IMR-90 (cell line): ENCODE data around the gene YJU2. TPM values are rescaled to one million over a fixed set of nuclear protein-coding genes. Genes with fewer than 3 reads are reported as not detected.

Source experiments
- ATAC-seq: fragments of 200-7000 bp; cut with Tn5 transposase; 2 replicates; pipeline ENCODE4 v1.9.1; 2020; ENCODE audit warnings: low read depth, mild to moderate bottlenecking, moderate library complexity
- BruUV-seq: library from RNA; stranded (reverse); fragments of 400-500 nt; replicated peaks from 2 replicates; lab custom pipeline; 2021; lab: Mats Ljungman, UMichigan
- CTCF ChIA-PET: fragments of 300-600 bp; formaldehyde crosslinking; extraction: SDS; loops from one replicate; lab custom pipeline; 2021; ENCODE audit warnings: antibody characterized with exemption; lab: Yijun Ruan, JAX
- POLR2A ChIA-PET: fragments of 300-600 bp; sonication (Branson Sonifier 250); formaldehyde crosslinking; loops from one replicate; lab custom pipeline; 2022; ENCODE audit warnings: antibody characterized with exemption; ENCODE audit not compliant: unreplicated experiment; lab: Charles Lee
- DNase-seq: peaks from one replicate; pipeline ENCODE4 v3.0.0; 2013
- H2AFZ ChIP-seq: replicated peaks from 2 replicates; pipeline ENCODE3; 2013; ENCODE audit warnings: low read length, mild to moderate bottlenecking; ENCODE audit not compliant: poor library complexity
- H2AK5ac ChIP-seq: 2 replicates; pipeline ENCODE4 v1.6.1; 2013; ENCODE audit warnings: low read depth, low read length, inconsistent platforms
- H2AK9ac ChIP-seq: replicated peaks from 2 replicates; pipeline ENCODE3; 2013; ENCODE audit warnings: mild to moderate bottlenecking, low read depth, low read length, moderate library complexity; ENCODE audit not compliant: poor library complexity
- H2BK120ac ChIP-seq: 2 replicates; pipeline ENCODE4 v1.6.1; 2013; ENCODE audit warnings: low read depth, low read length, inconsistent platforms
- H2BK15ac ChIP-seq: 3 replicates; pipeline ENCODE4 v1.6.1; 2013; ENCODE audit warnings: low read depth, low read length, inconsistent platforms
- H2BK20ac ChIP-seq: 2 replicates; pipeline ENCODE4 v1.6.1; 2013; ENCODE audit warnings: low read depth, mild to moderate bottlenecking, inconsistent platforms, low read length, moderate library complexity
- H2BK5ac ChIP-seq: 2 replicates; pipeline ENCODE4 v1.6.1; 2013; ENCODE audit warnings: mild to moderate bottlenecking, low read depth, low read length, inconsistent platforms; ENCODE audit not compliant: poor library complexity, severe bottlenecking
- H3K14ac ChIP-seq: replicated peaks from 2 replicates; pipeline ENCODE4 v1.6.1; 2013; ENCODE audit warnings: low read depth, low read length, inconsistent platforms
- H3K18ac ChIP-seq: 2 replicates; pipeline ENCODE4 v1.6.1; 2013; ENCODE audit warnings: low read depth, low read length, control low read depth
- H3K23ac ChIP-seq: 2 replicates; pipeline ENCODE4 v1.6.1; 2013; ENCODE audit warnings: low read depth, low read length, inconsistent platforms
- H3K27ac ChIP-seq: 2 replicates; pipeline ENCODE4 v1.5.1; 2013; ENCODE audit warnings: mild to moderate bottlenecking, control low read depth, low read length; ENCODE audit not compliant: insufficient read depth
- H3K27me3 ChIP-seq: 2 replicates; pipeline ENCODE4 v1.6.1; 2013; ENCODE audit warnings: low read length; ENCODE audit not compliant: control insufficient read depth, insufficient read depth
- H3K36me3 ChIP-seq: 2 replicates; pipeline ENCODE4 v1.6.1; 2013; ENCODE audit warnings: low read length, mixed read lengths; ENCODE audit not compliant: control insufficient read depth, insufficient read depth
- H3K4ac ChIP-seq: 2 replicates; pipeline ENCODE4 v1.6.1; 2013; ENCODE audit warnings: low read depth, low read length, inconsistent platforms
- H3K4me1 ChIP-seq: 2 replicates; pipeline ENCODE4 v1.6.1; 2013; ENCODE audit warnings: low read length, mixed read lengths; ENCODE audit not compliant: control insufficient read depth, insufficient read depth
- H3K4me2 ChIP-seq: 2 replicates; pipeline ENCODE4 v1.6.1; 2013; ENCODE audit warnings: low read depth, mild to moderate bottlenecking, control low read depth, low read length, moderate library complexity
- H3K4me3 ChIP-seq: 2 replicates; pipeline ENCODE4 v1.5.1; 2013; ENCODE audit warnings: low read depth, mild to moderate bottlenecking, control low read depth, low read length, moderate library complexity; ENCODE audit not compliant: insufficient read depth
- H3K56ac ChIP-seq: 2 replicates; pipeline ENCODE4 v1.6.1; 2013; ENCODE audit warnings: low read length, inconsistent platforms; ENCODE audit not compliant: insufficient read depth; ENCODE audit errors: extremely low read depth
- H3K79me1 ChIP-seq, 2 experiments: 2 replicates each; pipeline ENCODE4 v1.6.1; 2013; ENCODE audit warnings: low read length in 2 of 2, inconsistent platforms in 1 of 2, low read depth in 1 of 2
- H3K9ac ChIP-seq: 2 replicates; pipeline ENCODE4 v1.6.1; 2013; ENCODE audit warnings: low read depth, low read length, control low read depth
- H3K9me1 ChIP-seq: 2 replicates; pipeline ENCODE4 v1.6.1; 2013; ENCODE audit warnings: low read length, inconsistent platforms; ENCODE audit not compliant: insufficient read depth
- H3K9me3 ChIP-seq: 2 replicates; pipeline ENCODE4 v1.6.1; 2013; ENCODE audit warnings: low read length; ENCODE audit not compliant: control insufficient read depth, insufficient read depth
- H4K20me1 ChIP-seq: 2 replicates; pipeline ENCODE4 v1.6.1; 2013; ENCODE audit warnings: low read length, inconsistent platforms; ENCODE audit not compliant: insufficient read depth
- H4K5ac ChIP-seq: 2 replicates; pipeline ENCODE4 v1.6.1; 2013; ENCODE audit warnings: mild to moderate bottlenecking, low read depth, low read length, control low read depth
- H4K8ac ChIP-seq, 2 experiments: 2 replicates each; pipeline ENCODE4 v1.6.1; 2013; ENCODE audit warnings: low read depth in 2 of 2, low read length in 2 of 2, control low read depth in 1 of 2, inconsistent platforms in 1 of 2
- H4K91ac ChIP-seq: 2 replicates; pipeline ENCODE4 v1.6.1; 2013; ENCODE audit warnings: low read depth, low read length, inconsistent platforms; ENCODE audit not compliant: insufficient read depth
- CHD1 ChIP-seq: IDR thresholded peaks from 2 replicates; pipeline ENCODE4 v1.6.1; 2012; ENCODE audit warnings: low read depth, low read length, improper control_type of control experiment
- FOS ChIP-seq: fragments of 150-350 bp; IDR thresholded peaks from 2 replicates; pipeline ENCODE4 v1.6.1; 2016; ENCODE audit warnings: low read depth, low read length
- MAFK ChIP-seq: IDR thresholded peaks from 2 replicates; pipeline ENCODE4 v1.6.1; 2012; ENCODE audit warnings: low read depth, low read length, improper control_type of control experiment
- MAZ ChIP-seq: IDR thresholded peaks from 2 replicates; pipeline ENCODE4 v1.6.1; 2012; ENCODE audit warnings: low read depth, mild to moderate bottlenecking, low read length, improper control_type of control experiment, moderate library complexity, borderline replicate concordance
- MXI1 ChIP-seq: IDR thresholded peaks from 2 replicates; pipeline ENCODE4 v1.6.1; 2012; ENCODE audit warnings: low read depth, mild to moderate bottlenecking, low read length, moderate library complexity, borderline replicate concordance
- NFE2L2 ChIP-seq: fragments of 150-350 bp; IDR thresholded peaks from 2 replicates; pipeline ENCODE4 v1.6.1; 2016; ENCODE audit warnings: low read depth, mild to moderate bottlenecking, low read length
- POLR2A ChIP-seq: IDR thresholded peaks from 2 replicates; pipeline ENCODE4 v1.6.1; 2012; ENCODE audit warnings: mild to moderate bottlenecking, low read depth, low read length
- RAD21 ChIP-seq: IDR thresholded peaks from 2 replicates; pipeline ENCODE4 v1.6.1; 2012; ENCODE audit warnings: low read length, improper control_type of control experiment
- RCOR1 ChIP-seq: IDR thresholded peaks from 2 replicates; pipeline ENCODE4 v1.6.1; 2012; ENCODE audit warnings: mild to moderate bottlenecking, low read length, improper control_type of control experiment; ENCODE audit not compliant: insufficient replicate concordance
- RFX5 ChIP-seq: IDR thresholded peaks from 2 replicates; pipeline ENCODE4 v1.8.0; 2012; ENCODE audit warnings: low read depth, mild to moderate bottlenecking, low read length, moderate library complexity
- WGBS, 2 experiments: methylation state at CpG; one replicate each; pipeline versions ENCODE4 v1.1.5 to v1.1.7; 2013; ENCODE audit warnings: missing lambda C conversion rate in 2 of 2; ENCODE audit not compliant: insufficient read length in 1 of 2; ENCODE audit errors: extremely low coverage in 2 of 2; 5-methylcytosine and 5-hydroxymethylcytosine counted together
- dilution Hi-C: fragments of 300-500 bp; cut with HindIII; formaldehyde crosslinking; loops from one replicate; pipeline ENCODE4 v1.14.3; 2018; ENCODE audit warnings: low sequenced_read_pairs; ENCODE audit not compliant: unreplicated experiment
- in situ Hi-C: fragments of 300-500 bp; cut with MboI; formaldehyde crosslinking; loops from 3 replicates; pipeline ENCODE4 v1.14.3; 2019; ENCODE audit warnings: low sequenced_read_pairs, inconsistent platforms, mixed read lengths
- intact Hi-C: fragments of 100-400 bp; cut with micrococcal nuclease; formaldehyde crosslinking; loops from 2 replicates; pipeline ENCODE4 v1.10.0; 2022
- polyA plus RNA-seq, 3 experiments: library from polyadenylated mRNA; depleted of rRNA; stranded (reverse); fragments of >200 nt; gene quantifications; 2 replicates each; pipeline ENCODE4 v1.2.3, GENCODE V29; 2012; ENCODE audit warnings: low replicate concordance in 1 of 3
- total RNA-seq: library from RNA; depleted of rRNA; stranded (reverse); fragments of >200 nt; gene quantifications from 2 replicates; pipeline ENCODE4 v1.2.3, GENCODE V29; 2012
- TF ChIP-seq, protein P1 (sequence below): fragments of 150-350 bp; IDR thresholded peaks from 2 replicates; pipeline ENCODE4 v1.6.1; 2016; ENCODE audit warnings: low read depth, mild to moderate bottlenecking, low read length, moderate library complexity, borderline replicate concordance
- TF ChIP-seq, protein P2 (sequence below): fragments of 150-350 bp; IDR thresholded peaks from 2 replicates; pipeline ENCODE4 v1.6.1; 2017; ENCODE audit warnings: mild to moderate bottlenecking, antibody characterized with exemption, low read length, low read depth

YJU2 gene
- total and polyA plus RNA-seq, 2 of the 4 experiments (the other 2 are of a cell fraction) = 15.6 to 18.9 TPM

DNA sequence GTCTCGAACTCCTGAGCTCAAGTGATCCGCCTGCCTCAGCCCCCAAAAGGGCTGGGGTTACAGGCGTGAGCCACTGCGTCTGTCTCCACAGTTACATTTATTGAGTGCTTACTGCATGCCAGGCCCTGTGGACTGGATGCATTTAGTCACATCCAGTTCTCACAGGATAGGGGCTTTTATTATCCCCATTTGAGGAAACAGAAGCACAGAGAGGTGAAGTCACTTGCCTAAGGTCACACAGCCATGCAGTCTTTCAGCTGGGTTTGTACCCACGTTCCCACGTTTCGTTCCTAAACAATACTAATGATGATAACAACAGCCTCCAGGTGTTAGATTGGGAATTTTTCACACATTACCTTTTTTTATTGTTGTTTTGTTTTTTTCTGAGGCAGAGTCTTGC is 26.7 kb upstream of the YJU2 start:
- intact Hi-C loops = no loop called here
- in situ Hi-C loops = no loop called here
- DNase-seq (no peak), ATAC-seq (no peak)
- Histone ChIP-seq H3K4me2 (no peak overlapping the region), H2BK5ac (no peak overlapping the region), H3K27ac (no peak overlapping the region), H3K79me1 (no peaks in the 10 kb centered on the region), H4K8ac (no peak overlapping the region), H4K20me1 (no peaks in the 10 kb centered on the region), H2AFZ (no peak overlapping the region), H2BK120ac (no peak overlapping the region), H3K4ac (no peak overlapping the region), H3K4me1 (no peaks in the 10 kb centered on the region), H3K56ac (no peak overlapping the region), H2AK5ac (no peak overlapping the region), H3K14ac (no peak overlapping the region), H3K27me3 (no peaks in the 10 kb centered on the region; the same call in 1 of the 2 replicates), H4K5ac (no peak overlapping the region), H3K9me1 (no peaks in the 10 kb centered on the region), H3K4me3 (no peak overlapping the region), H2BK15ac (no peak overlapping the region), H3K9me3 (no peaks in the 10 kb centered on the region), H2BK20ac (no peak overlapping the region), H3K9ac (no peak overlapping the region), H2AK9ac (no peak overlapping the region), H4K91ac (no peak overlapping the region), H3K23ac (no peak overlapping the region), H3K36me3 (no peaks in the 10 kb centered on the region), H3K18ac (no peak overlapping the region)
- TF ChIP-seq RCOR1 (no peak), NFE2L2 (no peak), MAZ (no peak), RAD21 (no peak), RFX5 (no peak), MXI1 (no peak), FOS (no peak), CHD1 (no peak), MAFK (no peak), POLR2A (no peak)
- TF ChIP-seq, protein P1, sequence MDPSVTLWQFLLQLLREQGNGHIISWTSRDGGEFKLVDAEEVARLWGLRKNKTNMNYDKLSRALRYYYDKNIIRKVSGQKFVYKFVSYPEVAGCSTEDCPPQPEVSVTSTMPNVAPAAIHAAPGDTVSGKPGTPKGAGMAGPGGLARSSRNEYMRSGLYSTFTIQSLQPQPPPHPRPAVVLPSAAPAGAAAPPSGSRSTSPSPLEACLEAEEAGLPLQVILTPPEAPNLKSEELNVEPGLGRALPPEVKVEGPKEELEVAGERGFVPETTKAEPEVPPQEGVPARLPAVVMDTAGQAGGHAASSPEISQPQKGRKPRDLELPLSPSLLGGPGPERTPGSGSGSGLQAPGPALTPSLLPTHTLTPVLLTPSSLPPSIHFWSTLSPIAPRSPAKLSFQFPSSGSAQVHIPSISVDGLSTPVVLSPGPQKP = no peak
- TF ChIP-seq, protein P2, sequence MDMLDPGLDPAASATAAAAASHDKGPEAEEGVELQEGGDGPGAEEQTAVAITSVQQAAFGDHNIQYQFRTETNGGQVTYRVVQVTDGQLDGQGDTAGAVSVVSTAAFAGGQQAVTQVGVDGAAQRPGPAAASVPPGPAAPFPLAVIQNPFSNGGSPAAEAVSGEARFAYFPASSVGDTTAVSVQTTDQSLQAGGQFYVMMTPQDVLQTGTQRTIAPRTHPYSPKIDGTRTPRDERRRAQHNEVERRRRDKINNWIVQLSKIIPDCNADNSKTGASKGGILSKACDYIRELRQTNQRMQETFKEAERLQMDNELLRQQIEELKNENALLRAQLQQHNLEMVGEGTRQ = no peak
- 93% methylated on average over 4 of the region's 7 CpGs; no CpG with 5 or more reads in 1 of the 2 experiments for WGBS, 2 experiments
- ChIA-PET CTCF (no interaction called here), POLR2A (interaction anchor here (0.6 kb wide), 1 partner anchor 611 kb away, joined by 3 read pairs; no protein-coding TSS in a partner anchor)
- dilution Hi-C loops = no loop called here
- BruUV-seq = no TSS peak
